Stimulated activated CD8-positive, alpha-beta memory T cell treated with anti-CD3 and anti-CD28 coated beads, Interleukin-2, amount 100 ng/mL, for 1 hour (primary cell): ENCODE data around the gene JADE3.

Experiments used
- DNase-seq, 2 donors: peaks; one replicate each; pipeline ENCODE4 v3.0.0-alpha.2; 2020; ENCODE audit warnings: low read depth in 2 of 2

JADE3 gene

DNA sequence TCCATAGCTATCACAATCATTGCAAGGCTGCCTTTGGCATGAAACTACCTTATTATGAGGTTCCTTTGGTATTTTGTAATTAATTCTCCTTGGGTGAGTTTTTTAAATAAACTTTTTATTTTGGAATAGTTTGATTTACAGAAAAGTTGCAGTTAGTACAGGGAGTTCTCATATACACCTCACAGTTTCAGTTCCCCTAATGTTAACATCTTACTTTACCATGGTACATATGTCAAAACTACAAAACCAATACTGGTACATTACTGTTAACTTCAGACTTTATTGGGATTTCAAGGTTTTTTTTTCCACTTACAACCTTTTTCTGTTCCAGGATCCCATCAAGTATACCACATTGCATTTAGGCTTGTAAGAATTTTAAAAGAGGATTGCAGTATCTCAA lies 114.0 kb downstream of the JADE3 start:
- DNase-seq = no peak

DNA sequence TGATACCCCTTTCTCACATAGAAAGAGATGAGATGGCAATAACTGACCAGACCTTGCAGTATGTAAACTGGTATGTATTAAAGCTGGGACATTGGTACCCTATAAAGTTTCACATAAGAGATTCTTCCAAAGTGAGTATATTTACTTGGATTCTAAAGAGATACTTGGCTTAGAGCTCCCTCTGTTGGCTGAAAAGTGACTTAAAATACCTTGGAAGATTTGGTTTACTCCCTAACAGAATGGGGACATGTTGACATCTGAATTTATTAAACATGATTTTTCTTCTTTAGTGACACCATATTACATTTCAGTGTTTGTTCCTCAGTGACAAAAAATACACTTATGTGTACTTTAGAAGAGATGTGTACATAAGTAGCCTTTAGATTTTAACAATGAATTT lies 118.1 kb downstream of the JADE3 start:
- no peak for DNase-seq

DNA sequence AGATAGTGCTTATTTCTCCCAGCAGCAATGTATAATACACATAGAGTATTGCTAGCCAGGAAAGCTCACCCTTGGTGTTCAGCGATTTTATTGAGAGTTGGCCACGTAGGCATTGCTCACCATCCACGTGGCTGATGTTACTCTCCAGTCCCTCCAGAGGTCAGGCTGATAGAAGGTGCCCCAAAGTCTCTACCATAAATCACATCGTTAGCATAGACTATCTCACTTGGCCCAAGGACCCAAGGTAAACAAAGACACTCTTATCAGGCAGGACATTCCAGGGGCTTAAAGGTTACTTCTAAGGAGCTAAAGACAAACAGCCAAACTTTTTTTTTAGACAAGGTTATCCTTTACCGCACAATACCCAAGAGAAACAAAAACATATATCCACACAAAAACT lies 135.8 kb downstream of the JADE3 start:
- no peak for DNase-seq

DNA sequence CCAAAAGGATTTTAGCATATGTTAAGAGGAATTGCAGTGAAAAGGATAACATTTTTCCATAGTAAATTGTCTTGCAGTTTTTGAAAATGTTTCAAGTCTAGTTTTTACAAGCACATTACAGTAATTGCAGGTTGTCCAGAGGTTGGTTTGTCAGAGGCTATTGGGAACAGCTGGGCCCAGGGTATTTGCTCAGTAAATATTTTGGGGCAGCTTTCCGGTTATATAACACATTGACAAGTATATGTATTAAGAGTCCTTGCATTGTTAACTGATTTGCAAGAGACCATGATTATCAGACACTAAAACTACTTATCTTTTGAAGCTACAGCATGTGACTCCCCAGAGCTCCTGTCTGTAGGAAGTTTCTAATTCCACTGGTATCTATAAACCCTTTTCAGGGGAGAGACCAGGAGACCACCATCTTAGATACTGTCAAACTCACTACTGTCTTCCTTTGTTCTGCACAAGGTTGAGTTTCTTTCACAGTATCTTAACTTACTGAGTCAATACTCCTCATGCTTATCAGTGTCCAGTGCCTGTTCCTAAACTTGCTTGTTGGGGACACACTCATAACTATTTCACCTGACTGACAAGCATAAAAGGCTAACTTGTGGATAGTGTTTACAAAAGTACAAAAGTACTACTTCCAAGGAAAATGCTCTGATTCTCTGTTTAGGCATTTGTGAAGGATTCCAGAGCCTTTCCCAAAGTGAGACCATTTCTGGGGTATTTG lies 147.1 kb downstream of the JADE3 start:
- DNase-seq = no peak

DNA sequence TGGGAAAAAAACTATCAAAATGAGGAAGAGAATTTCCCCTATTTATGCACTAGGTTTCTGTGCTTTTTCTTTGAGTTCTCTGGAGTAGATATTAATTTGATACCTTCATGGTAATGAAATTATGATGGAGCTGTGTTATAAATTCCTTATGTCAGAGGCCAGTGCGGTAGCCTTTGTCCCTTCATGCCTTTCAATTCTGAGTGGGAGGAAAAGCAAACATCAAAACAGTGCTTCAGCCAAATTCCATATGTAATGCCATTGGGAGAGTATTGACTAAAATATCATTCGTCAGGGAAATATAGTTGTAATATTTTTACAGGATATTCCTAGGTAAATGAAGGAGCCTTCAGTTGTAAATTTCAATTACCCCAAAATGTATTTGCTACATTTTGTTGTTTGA lies 148.5 kb downstream of the JADE3 start:
- no peak for DNase-seq

DNA sequence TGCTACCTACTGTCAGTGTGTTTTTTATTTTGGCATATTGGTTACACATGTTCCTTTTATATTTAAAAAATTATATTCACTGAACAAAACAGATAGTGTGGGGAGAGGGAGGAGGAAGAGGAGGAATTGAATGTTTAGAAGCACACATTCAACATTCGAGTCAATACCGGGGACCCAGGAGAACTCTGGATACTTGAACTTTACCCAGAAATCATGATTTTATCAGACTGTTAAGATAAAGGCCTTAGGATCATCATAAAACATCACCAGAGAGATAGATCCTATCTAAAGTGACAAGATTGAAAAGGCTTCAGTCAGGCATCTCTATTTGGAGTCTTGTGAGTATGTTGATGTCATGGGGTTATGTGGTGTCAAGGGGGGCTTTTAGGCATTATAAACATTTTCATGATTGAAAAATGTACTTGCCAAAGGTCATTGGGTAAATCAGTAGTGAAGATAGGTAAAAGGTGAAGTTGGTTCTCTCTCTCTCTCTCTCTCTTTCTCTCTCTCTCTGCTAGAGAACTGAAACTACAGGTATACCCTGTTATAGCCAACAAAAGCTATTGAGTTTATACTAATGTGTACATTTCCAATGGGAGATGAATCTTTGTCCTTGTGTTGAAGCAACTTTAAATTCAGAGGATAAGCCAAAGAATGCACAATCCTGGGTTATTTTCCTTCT lies 149.2 kb downstream of the JADE3 start:
- DNase-seq = no peak

DNA sequence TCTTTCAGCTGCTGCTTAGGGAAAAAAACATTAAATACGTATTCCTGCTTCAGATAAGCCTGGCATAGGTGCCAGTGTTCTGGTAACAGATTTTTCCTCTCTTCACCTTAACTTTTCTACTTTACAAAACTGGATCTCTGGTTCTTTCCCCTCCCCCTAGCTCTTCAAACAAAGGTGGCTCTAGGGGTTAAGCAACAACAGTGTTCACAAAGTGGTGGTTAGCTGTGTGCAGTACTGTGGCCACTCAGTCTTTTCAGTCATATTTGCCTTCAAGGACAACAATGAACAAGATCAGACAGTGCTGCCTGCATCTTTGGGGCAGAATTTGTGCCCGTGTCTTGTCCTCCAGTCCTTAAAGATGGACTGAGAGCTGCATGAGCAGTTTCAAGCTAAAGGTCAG lies 151.0 kb downstream of the JADE3 start:
- no peak for DNase-seq

DNA sequence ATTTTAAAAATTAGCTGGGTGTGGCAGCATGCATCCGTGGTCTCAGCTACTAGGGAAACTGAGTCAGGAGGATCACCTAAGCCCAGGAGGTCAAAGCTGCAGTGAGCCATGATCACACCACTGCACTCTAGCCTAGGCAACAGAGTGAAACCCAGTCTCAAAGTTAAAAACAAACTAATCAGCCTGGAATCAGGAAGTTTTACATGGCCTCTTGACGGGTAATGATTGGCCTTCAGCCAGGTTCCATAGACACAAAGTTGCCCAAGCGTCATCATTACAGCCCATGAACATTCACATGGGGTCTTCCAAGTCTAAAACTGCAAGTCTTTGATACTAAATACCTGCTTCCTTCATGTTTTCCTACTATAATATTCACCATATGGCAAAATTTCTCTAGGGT lies 156.0 kb downstream of the JADE3 start:
- no peak for DNase-seq

DNA sequence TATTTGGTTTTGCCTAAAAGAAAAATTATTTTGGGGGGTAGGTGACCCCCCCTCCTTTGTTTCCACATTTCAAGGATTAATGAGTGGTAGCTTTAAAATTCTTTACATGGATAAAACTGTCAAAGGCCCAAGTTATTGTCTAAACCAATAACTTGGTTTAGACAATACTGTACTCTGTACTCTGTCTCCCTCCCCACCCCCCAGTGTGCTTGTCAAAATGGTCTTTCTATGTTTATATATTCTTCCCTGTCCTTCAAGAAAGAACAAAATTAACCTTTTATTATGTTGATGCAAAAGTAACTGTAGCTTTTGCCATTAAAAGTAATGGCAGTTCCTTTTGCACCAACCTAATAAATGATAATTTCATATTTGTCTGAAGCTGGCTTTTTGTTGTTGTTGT lies 156.5 kb downstream of the JADE3 start:
- no peak for DNase-seq

DNA sequence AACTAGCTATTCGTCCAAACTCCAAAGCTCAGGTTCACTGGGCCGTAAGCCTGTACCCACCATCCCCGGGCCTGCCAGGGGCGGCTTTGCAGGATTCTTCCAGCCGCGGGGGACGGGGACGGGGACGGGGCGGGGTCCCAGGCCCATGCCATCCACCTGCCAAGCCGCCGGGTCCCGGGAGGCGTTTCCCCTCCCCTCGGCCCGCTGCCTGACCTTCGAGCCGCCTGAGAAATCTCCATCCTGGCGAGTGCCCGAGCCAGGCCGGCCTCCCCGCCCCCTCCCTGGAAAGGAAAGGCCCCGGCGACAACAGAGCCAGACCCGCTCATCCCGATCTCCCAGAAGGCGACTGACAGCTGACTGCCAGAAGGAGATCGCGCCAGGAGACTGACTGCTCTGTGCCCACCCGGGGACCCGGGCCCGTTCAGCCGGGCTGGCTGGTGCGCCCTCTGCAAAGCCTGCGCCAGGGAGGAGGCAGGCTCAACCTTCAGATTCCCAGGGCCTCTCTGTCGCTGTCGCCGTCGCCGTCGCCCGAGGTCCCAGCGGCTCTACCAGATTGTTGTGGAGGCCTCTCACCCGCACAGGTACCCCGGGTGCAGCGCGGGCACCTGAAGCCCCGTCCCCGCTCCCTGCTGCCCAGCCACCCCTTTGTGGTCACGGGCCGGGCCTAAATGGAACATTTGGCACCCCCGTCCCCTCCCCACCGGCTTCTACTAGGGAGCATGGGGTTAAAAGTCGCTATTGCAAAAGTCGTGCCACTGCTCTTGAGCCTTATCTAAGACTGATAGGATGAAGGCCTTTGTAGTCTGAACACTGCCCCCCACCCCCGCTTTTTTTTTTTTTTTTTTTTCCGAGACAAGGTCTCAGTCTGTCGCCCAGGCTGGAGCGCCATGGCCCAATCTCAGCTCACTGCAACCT lies 166.2 kb downstream of the JADE3 start, which contains the start of gene RGN:
RGN (plus strand) TSS at position 315 of the 915 bp plus-strand sequence. CDS start 2,702 bp downstream, outside the sequence.
- no peak for DNase-seq

DNA sequence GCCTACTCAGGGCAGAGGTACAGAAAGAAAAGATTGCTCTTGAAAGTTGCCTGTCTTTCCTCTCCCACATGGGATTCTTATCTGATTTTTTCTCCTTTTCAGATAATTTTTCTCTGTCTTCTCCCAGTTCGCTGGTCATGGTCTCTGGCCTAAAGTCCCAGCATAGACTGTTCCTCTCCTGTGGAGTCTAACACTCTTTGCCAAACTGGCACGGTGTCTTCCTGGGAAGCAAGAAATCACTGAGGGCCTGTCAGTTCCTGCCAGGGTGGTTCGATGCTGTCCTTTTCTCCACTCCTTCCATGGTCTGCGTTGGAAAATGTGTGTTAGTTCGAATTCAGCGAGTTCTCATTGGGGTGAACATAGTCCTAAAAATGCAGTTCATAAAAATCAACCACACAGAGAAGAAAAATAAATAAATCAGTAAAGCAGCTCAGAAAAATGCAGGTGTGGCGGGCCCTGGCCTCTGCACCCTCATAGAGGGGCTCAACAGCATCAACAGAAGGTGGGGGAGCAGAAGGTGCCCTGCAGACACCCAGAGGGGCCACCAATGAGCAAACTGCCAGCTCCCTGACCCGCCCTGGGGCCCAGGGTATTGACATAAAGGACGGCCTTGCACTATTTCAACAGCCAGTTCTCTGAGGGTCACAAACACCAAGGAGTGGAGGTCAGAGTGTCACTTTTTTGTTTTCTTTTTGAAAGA lies 168.1 kb downstream of the JADE3 start:
- no peak for DNase-seq

DNA sequence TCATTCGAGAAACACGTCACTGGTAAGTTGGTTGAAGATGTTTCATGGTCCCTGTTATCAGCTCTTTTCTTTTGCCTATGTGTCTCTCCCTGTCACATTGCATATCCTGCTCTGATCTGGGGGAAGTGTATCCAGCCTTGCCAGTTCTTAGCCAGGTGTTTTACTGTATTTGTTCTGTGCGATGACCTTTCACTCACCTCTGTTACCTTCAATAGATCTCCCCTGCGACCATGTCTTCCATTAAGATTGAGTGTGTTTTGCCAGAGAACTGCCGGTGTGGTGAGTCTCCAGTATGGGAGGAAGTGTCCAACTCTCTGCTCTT lies 168.7 kb downstream of the JADE3 start:
- no peak for DNase-seq

DNA sequence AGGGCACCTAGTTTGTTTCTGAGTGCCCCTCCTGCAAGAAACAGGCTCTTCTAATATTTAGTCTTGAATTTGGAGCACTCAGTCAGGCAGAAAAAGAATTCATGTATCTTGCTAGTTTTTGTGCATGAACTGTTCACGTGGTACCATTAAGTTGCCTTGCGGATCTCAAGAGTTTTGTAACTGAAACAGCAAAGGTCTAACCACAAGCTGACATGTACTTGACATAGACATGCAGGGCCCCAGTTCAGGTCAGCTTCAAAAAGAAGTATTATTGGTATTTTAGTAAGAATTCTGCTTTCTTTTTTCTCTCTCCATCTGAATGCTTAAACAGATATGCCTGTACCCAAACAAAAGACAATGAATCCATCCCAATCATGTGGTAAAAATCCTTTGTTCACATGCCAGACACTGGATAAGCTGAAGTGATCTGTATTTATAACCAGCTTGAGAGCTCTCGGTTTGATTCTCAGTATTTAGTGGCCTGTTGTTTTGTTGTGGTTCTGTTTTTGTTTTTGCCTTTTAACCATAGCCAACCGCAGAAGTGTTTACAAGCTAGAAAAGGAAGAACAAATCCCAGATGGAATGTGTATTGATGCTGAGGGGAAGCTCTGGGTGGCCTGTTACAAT lies 179.0 kb downstream of the JADE3 start:
- DNase-seq = no peak

DNA sequence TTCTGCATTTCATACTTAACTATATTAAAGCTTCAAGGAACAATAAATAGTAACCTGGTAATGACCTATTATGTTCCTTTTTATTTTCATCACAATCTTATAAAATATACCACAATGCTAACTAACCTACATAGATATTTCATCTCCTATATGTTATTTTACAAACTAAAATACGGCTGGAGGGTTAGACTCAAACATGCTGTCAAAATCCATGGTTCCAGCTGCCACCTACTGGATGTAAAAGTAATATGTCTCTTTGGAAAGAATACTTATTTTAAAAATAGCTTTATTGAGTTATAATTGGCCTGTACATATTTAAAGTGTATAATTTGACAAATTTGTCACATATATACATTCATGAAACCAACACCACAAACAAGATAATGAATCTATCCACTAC lies 181.0 kb downstream of the JADE3 start:
- DNase-seq = no peak

DNA sequence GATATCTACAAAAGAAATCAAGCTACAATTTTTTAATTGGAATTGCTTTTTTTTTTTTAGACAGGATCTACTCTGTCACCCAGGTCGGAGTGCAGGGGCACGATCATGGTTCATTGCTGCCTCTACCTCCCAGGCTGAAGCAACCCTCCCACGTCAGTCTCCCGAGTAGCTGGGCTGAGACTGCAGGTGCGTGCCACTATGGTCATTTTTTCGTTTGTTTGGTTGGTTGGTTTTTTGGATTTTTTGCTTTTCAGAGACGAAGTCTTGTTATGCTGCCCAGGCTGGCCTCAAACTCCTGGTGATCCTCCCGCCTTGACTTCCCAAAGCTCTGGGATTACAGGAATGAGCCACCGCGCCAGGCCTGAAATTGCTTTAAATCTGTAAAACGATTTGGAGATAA lies 181.6 kb downstream of the JADE3 start:
- DNase-seq = no peak

DNA sequence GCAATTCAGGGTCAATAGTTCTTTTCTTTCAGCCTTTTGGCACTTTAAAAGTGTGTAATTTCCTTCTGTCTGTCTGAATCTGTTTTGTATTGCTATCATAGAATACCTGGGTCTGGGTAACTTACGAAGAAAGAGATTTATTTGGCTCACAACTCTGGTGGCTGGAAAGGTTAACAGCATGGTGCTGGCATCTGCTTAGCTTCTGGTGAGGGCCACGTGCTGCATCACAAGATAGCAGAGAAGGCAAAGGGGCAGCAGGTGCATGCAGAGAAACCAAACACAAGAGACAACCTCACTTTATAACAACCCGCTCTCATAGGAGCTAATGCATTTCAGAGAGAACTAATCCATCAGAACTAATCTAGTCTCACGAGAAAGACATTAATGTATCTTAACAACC lies 184.8 kb downstream of the JADE3 start:
- no peak for DNase-seq

DNA sequence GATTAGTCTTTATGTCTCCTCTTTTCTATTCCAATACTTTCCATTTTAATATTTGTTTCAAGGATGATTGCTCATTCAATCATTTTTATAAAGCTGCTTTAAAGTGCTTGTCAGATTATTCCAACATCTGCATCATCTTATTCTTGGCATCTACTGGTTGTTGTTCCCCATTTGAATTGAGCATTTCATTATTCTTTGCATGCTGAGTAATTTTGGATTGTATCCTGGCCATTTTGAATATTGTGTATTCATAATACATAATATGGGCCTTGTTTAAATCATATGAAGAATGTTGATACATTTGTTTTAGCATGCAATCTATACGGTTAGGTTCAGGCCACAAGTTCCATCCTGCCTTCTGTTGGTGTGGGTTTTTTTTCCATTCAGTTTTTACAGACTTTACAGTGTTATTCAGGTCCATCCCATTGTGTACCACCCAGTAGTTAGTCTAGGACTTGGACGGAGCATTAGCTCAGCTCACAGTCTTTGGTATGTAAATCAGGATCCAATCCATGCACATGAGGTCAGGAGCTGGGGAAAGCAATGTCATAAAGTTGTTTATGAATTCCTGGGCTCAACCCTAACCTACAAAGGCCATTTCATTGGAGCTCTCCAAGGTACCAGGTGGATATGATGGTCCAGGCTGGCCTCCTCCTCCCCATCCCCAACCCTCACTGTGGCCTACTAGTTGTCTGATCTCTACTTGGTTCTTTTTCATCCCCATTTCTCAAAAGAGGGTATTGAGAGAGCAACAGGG lies 186.3 kb downstream of the JADE3 start:
- no peak for DNase-seq

DNA sequence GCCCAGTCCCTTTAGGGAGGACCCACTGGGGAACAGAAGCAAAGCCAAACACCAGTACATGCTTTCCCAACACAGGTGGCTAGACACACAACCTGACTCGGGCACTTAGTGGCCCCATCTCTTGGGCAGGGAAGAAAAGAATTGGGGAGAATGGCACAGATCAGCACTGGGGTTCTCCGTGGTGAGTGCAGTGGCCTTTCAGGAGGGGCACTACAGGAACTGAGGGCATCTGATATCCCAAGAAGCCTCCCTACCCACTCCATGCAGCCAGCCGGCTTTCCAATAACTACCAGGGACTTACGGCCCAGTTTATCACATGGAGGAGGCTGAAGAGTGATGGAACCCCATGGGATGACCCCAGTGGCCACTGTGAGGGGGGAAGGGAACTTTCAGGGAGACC lies 189.0 kb downstream of the JADE3 start:
- no peak for DNase-seq
